ENCODE results near the gene KLF3. TPM values are rescaled to one million over a fixed set of nuclear protein-coding genes. Genes with fewer than 3 reads are reported as not detected.

Gene KLF3
- total RNA-seq, 1 experiment from 2014 or later, result 14.4 TPM

DNA sequence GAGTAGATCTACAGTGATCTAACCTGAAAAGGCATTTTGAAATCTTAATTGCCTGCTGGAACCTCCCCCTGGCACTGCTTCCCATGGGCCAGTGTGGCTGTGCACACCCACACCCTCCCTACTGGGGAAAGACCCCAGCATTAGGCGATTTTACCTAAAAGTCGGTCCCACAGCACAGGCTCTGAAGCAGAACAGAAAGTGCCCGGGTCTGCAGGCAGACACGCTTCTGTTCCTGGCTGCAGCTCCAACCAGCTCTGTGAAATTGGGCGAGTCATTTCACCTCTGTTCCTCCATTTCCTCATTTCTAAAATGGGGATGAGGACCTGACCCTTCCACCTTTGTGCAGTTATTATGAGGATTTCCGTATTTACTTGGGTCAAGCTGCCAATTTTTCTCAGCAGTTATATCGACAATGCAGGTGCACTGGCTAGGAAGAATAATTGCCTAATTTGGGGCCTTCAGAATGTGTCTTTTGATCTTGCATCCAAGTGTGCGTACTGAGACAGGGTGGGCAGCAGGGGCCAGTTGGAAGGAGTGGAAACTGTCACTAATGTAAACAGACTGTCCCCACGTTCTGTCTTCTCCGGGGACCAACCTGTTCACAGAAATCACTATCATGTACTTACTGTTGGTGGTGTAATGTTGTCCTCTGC, 7.1 kb downstream of the KLF3 start:
- intact Hi-C loops (cut with micrococcal nuclease; ENCODE audit: unreplicated experiment) (loop anchor here (10.0 kb wide), 1 partner anchor 606 kb away; no protein-coding TSS in a partner anchor), in situ Hi-C loops (cut with HindIII; ENCODE audit: low pct_unique_long_range_greater_than_20kb, low sequenced_read_pairs) (no loop called here)
- Histone ChIP-seq H3K4me1 (ENCODE audit: control insufficient read depth, insufficient read depth, low read length) (peaks cover 80% of the 10 kb centered on the region), H3K27me3 (ENCODE audit: control insufficient read depth, insufficient read depth, low read length) (no peaks in the 10 kb centered on the region), H3K27ac (ENCODE audit: low read length) (no peak overlapping the region), H3K4me3 (ENCODE audit: low read depth in 2 of 2, low read length in 2 of 2) (0 out of 4 replicates have a peak overlapping the region, but pooled peaks of 1 of the 2 experiments have one; percentile 6), H3K36me3 (ENCODE audit: control insufficient read depth, insufficient read depth, low read length) (no peaks in the 10 kb centered on the region), H3K9me3 (ENCODE audit: control insufficient read depth, insufficient read depth, low read depth, low read length) (no peaks in the 10 kb centered on the region)
- no TSS peak for BruUV-seq (replicated peaks)
- POLR2A ChIA-PET, result no interaction called here
- TF ChIP-seq SIN3A (IDR thresholded peaks at IDR 0.05; ENCODE audit: borderline replicate concordance, insufficient read depth, low read depth, low read length), result no peak
- TF ChIP-seq, protein P1, sequence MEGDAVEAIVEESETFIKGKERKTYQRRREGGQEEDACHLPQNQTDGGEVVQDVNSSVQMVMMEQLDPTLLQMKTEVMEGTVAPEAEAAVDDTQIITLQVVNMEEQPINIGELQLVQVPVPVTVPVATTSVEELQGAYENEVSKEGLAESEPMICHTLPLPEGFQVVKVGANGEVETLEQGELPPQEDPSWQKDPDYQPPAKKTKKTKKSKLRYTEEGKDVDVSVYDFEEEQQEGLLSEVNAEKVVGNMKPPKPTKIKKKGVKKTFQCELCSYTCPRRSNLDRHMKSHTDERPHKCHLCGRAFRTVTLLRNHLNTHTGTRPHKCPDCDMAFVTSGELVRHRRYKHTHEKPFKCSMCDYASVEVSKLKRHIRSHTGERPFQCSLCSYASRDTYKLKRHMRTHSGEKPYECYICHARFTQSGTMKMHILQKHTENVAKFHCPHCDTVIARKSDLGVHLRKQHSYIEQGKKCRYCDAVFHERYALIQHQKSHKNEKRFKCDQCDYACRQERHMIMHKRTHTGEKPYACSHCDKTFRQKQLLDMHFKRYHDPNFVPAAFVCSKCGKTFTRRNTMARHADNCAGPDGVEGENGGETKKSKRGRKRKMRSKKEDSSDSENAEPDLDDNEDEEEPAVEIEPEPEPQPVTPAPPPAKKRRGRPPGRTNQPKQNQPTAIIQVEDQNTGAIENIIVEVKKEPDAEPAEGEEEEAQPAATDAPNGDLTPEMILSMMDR (IDR thresholded peaks at IDR 0.05), result no peak
- TF ChIP-seq POLR2AphosphoS5 (IDR thresholded peaks at IDR 0.05; ENCODE audit: low read depth, low read length), result no peak
- TF ChIP-seq, protein P2, sequence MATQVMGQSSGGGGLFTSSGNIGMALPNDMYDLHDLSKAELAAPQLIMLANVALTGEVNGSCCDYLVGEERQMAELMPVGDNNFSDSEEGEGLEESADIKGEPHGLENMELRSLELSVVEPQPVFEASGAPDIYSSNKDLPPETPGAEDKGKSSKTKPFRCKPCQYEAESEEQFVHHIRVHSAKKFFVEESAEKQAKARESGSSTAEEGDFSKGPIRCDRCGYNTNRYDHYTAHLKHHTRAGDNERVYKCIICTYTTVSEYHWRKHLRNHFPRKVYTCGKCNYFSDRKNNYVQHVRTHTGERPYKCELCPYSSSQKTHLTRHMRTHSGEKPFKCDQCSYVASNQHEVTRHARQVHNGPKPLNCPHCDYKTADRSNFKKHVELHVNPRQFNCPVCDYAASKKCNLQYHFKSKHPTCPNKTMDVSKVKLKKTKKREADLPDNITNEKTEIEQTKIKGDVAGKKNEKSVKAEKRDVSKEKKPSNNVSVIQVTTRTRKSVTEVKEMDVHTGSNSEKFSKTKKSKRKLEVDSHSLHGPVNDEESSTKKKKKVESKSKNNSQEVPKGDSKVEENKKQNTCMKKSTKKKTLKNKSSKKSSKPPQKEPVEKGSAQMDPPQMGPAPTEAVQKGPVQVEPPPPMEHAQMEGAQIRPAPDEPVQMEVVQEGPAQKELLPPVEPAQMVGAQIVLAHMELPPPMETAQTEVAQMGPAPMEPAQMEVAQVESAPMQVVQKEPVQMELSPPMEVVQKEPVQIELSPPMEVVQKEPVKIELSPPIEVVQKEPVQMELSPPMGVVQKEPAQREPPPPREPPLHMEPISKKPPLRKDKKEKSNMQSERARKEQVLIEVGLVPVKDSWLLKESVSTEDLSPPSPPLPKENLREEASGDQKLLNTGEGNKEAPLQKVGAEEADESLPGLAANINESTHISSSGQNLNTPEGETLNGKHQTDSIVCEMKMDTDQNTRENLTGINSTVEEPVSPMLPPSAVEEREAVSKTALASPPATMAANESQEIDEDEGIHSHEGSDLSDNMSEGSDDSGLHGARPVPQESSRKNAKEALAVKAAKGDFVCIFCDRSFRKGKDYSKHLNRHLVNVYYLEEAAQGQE (IDR thresholded peaks at IDR 0.05; ENCODE audit: insufficient read depth in 1 of 2, low read depth in 2 of 2, low read length in 1 of 2), result no peak
- no peak for TF ChIP-seq TCF7L2 (IDR thresholded peaks at IDR 0.05; ENCODE audit: low read depth, low read length)
- CTCF ChIA-PET, result no interaction called here
- DNase-seq (ENCODE audit: low read depth, low spot score) (no peak), ATAC-seq (no peak)

DNA sequence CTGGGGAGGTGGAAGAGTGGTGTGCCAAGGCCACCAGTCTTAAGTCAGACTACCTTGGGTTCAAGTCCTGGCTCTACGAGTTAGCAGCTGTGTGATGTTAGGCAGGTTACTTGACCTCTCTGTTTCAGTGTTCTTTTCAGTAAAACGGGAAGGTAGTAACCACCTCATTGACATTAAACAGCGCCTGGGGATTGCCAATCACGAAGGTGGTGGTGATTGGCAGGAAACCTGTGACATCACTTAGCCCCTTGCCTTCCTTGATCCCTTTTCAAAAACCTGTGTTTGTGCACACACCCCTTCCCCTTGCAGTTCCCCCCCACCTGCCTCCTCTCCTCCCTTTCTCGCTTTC, 7.6 kb downstream of the KLF3 start:
- no peak overlapping the region for H3K4me3 ChIP-seq (ENCODE audit: low read depth in 2 of 2, low read length in 2 of 2)
- no TSS peak for BruUV-seq (replicated peaks)
- H3K27me3 ChIP-seq (ENCODE audit: control insufficient read depth, insufficient read depth, low read length), result no peaks in the 10 kb centered on the region
- CTCF ChIA-PET, result no interaction called here
- TF ChIP-seq, protein P2 (IDR thresholded peaks at IDR 0.05; ENCODE audit: insufficient read depth in 1 of 2, low read depth in 2 of 2, low read length in 1 of 2), result no peak
- TF ChIP-seq TCF7L2 (IDR thresholded peaks at IDR 0.05; ENCODE audit: low read depth, low read length), result no peak
- TF ChIP-seq SIN3A (IDR thresholded peaks at IDR 0.05; ENCODE audit: borderline replicate concordance, insufficient read depth, low read depth, low read length), result no peak
- H3K9me3 ChIP-seq (ENCODE audit: control insufficient read depth, insufficient read depth, low read depth, low read length), result no peaks in the 10 kb centered on the region
- no peak overlapping the region; the same call in 1 of the 2 replicates for H3K27ac ChIP-seq (ENCODE audit: low read length)
- in situ Hi-C loops (cut with HindIII; ENCODE audit: low pct_unique_long_range_greater_than_20kb, low sequenced_read_pairs) (no loop called here), intact Hi-C loops (cut with micrococcal nuclease; ENCODE audit: unreplicated experiment) (loop anchor here (10.0 kb wide), 1 partner anchor 607 kb away; no protein-coding TSS in a partner anchor)
- no peaks in the 10 kb centered on the region for H3K36me3 ChIP-seq (ENCODE audit: control insufficient read depth, insufficient read depth, low read length)
- ATAC-seq, result no peak
- POLR2A ChIA-PET, result no interaction called here
- H3K4me1 ChIP-seq (ENCODE audit: control insufficient read depth, insufficient read depth, low read length), result peaks cover 75% of the 10 kb centered on the region
- no peak for DNase-seq (ENCODE audit: low read depth, low spot score)
